Heart right ventricle (tissue), 16 donors: ENCODE measurements around the gene GAB2. TPM values are rescaled to one million over a fixed set of nuclear protein-coding genes. Genes with fewer than 3 reads are reported as not detected.
A peak's percentile ranks its signal among the peaks of the same experiment; 100 is the strongest.
"Not testable (repeated sequence)": the region's sequence is repeated elsewhere in the genome, so short reads cannot be mapped to it uniquely, and the experiment has no call there.

Source experiments
- ATAC-seq, 8 donors: fragments of 200-7000 bp; cut with Tn5 transposase; one replicate each; pipeline ENCODE4 v1.9.1; 2020; ENCODE audit warnings: mild to moderate bottlenecking in 8 of 8, moderate library complexity in 8 of 8, moderate number of reproducible peaks in 1 of 8
- DNase-seq, 2 donors: peaks; one replicate each; pipeline ENCODE4 v3.0.0-alpha.2; 2020
- H3K27ac ChIP-seq, 10 donors: fragments of 200-600 bp; sonication (generic) in 2 of 10; one replicate each; pipeline versions ENCODE4 v1.5.0 to v1.8.0; 2020 to 2022; ENCODE audit warnings: mild to moderate bottlenecking in 3 of 10
- H3K27me3 ChIP-seq, 7 donors: fragments of 200-600 bp; one replicate each; pipeline ENCODE4 v1.8.0; 2021 to 2022; ENCODE audit warnings: mild to moderate bottlenecking in 2 of 7
- H3K36me3 ChIP-seq, 9 donors: fragments of 200-600 bp; sonication (generic) in 1 of 9; one replicate each; pipeline versions ENCODE4 v1.5.0 to v1.8.0; 2020 to 2022; ENCODE audit warnings: mild to moderate bottlenecking in 2 of 9
- H3K4me1 ChIP-seq, 9 donors: fragments of 200-600 bp; sonication (generic) in 1 of 9; one replicate each; pipeline versions ENCODE4 v1.5.0 to v1.8.0; 2020 to 2022; ENCODE audit warnings: mild to moderate bottlenecking in 4 of 9
- H3K4me3 ChIP-seq, 10 donors: fragments of 200-600 bp; sonication (generic) in 2 of 10; one replicate each; pipeline versions ENCODE4 v1.5.0 to v1.8.0; 2020 to 2022; ENCODE audit warnings: mild to moderate bottlenecking in 7 of 10, moderate library complexity in 2 of 10
- H3K9me3 ChIP-seq, 11 donors: fragments of 200-600 bp in 10 of 11; sonication (generic) in 2 of 11; one replicate each; pipeline versions ENCODE4 v1.5.0 to v1.8.0; 2013 to 2022; ENCODE audit warnings: mild to moderate bottlenecking in 2 of 11, control low read depth in 1 of 11, moderate library complexity in 1 of 11
- CTCF ChIP-seq, 9 donors: fragments of 200-600 bp; sonication (generic) in 2 of 9; IDR thresholded peaks; one replicate each; pipeline versions ENCODE4 v1.5.0 to v1.8.0; 2021 to 2022; ENCODE audit warnings: antibody characterized with exemption in 9 of 9, mild to moderate bottlenecking in 5 of 9, moderate library complexity in 1 of 9
- WGBS, 2 donors: extraction: QIAGEN DNeasy Blood & Tissue Kit; methylation state at CpG; one replicate each; pipeline ENCODE4 v1.1.7; 2013; ENCODE audit warnings: inconsistent platforms in 1 of 2; 5-methylcytosine and 5-hydroxymethylcytosine counted together
- intact Hi-C, 10 donors: fragments of 100-400 bp; cut with DNase I; formaldehyde crosslinking; loops; one replicate each; pipeline versions ENCODE4 v1.11.1 to v1.14.2; 2022
- polyA plus RNA-seq, 2 donors: library from polyadenylated mRNA; stranded (reverse); fragments of 200-250 nt; gene quantifications; one replicate each; pipeline ENCODE4 v1.2.3, GENCODE V29; 2013
- total RNA-seq, 10 donors: library from RNA; stranded (reverse); fragmentation: NEBNext Ultra II Directional in 3 of 10; extraction: Animal tissue kit (Norgen Biotek cat#: 25700) in 3 of 10; gene quantifications; one replicate each; pipeline versions ENCODE4 v1.2.1 to v1.2.4, GENCODE V29; 2021 to 2023
- donor health status: Arrhythmogenic right ventricular cardiomyopathy.
- donor health status: ischemic (EF 13 %, LVEDD 7.1; RV severe dilation, severe dysfunction).
- donor health status: healthy with polysubstance abuse.
- donor health status: DM: no; HTN: yes; CAD: no.
- donor health status: DM: no; HTN: no; CAD: no.
- donor health status: ischemic (EF 25% LVEDD 6.9; RV normal size, moderate dysfunction).
- donor health status: ischemic (EF 25% LVEDD 5.7; RV mildly dilated, moderate dysfunction).
- donor health status: healthy.
- donor health status: DM: yes; HTN: yes; CAD: no.
- donor health status: Ischemic cardiomyopathy.
- donor health status: ischemic (EF 35%, LVEDD 5.7; RV mildly dilated, moderate dysfunction).
- donor health status: nonischemic (EF 11% LVEDD 7.7; RV severe dilation, severe dysfunction).
- donor health status: DM: yes; HTN: yes; CAD: no.
- donor health status: PGD.
- donor health status: ischemic (EF 29% LVEDD 5.4; RV normal size, mild dysfunction).
- donor health status: nonischemic (EF 23%, LVEDD 6.1; RV moderate dilation, normal function).

GAB2 gene
- total and polyA plus RNA-seq, 12 donors = 5.0 to 44.6 (median 27.0) TPM

DNA sequence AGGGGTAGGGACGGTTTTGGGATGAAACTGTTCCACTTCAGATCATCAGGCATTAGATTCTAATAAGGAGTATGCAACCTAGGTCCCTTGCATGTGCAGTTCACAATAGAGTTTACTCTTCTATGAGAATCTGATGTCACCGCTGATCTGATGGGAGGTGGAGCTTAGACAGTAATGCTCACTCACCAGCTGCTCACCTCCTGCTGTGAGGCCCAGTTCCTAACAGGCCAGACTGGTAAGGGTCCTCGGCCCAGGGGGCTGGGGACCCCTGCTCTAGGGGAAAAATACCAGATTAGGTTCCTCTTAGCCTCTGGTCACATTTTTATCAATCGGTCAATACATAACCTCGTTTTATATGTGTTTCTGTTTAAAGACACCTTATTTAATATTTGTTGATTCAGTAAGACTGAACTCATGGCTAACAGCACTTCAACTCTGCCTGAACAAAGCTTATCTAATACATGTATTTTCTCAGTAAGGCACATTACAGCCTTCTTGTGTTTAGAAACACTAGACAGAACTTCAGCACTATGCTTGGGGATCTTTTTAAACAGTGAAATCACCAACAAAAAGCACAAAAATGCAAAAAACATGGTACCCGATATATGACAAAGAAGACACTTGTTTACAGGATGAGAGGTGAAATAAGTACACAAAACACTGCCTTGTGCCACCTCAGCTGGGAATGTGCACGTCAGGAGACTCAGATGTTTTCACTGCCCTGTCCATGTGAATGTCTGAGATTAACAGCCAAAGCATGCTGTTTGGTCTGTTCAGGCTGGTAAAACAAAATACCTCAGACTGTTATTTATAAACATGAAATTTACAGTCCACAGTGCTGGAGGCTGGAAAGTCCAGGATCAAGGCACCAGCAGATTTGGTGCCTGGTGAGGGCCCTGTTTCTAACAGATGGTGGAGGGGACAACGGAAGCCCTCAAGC, 121.4 kb downstream of the GAB2 start:
- ATAC-seq = peak in 6 of 8 donors; percentile 34 to 83 (median 72)
- 85% methylated on average over 8 of the region's 8 CpGs for WGBS, 2 donors
- intact Hi-C loops = no loop called here

DNA sequence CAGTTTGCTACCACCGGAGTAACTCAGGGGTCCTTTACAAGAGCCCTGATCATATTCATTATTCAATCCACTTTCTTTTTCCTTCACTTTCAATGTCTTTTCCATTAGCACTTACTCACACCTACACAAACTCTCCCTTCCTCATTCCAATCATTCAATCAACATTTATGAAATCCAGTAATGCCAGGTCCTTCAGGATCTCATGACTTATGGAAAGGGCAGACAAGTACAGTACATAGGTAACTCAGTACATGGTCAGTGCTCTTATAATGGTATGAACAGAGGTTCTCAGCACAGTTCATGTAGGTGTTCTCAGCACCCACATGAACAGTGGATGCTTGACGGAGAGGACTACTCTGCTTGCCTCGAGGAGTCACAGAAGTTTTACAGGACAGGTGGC, 122.3 kb downstream of the GAB2 start:
- H3K27me3 ChIP-seq = no peaks in the 10 kb centered on the region
- ATAC-seq = no peak
- H3K4me1 ChIP-seq = peaks cover 0 to 58% (median 20%) of the 10 kb centered on the region in 9 donors
- no peak overlapping the region for H3K27ac ChIP-seq
- intact Hi-C loops = no loop called here
- H3K4me3 ChIP-seq = no peak overlapping the region
- H3K36me3 ChIP-seq = no peaks in the 10 kb centered on the region
- H3K9me3 ChIP-seq = no peaks in the 10 kb centered on the region
- no peak for TF ChIP-seq CTCF (IDR thresholded peaks at IDR 0.05)
- DNase-seq = no peak
- 97 to 99% methylated on average over 3 of the region's 3 CpGs for WGBS, 2 donors

More for the DNA sequence above, 121.4 kb downstream of the GAB2 start:
- H3K9me3 ChIP-seq = no peaks in the 10 kb centered on the region
- DNase-seq = no peak
- H3K4me3 ChIP-seq = no peak overlapping the region
- H3K36me3 ChIP-seq = no peaks in the 10 kb centered on the region
- H3K27ac ChIP-seq = peak overlapping the region in 7 of 10 donors; percentile 11 to 77 (median 55)
- peaks cover 0 to 54% (median 20%) of the 10 kb centered on the region in 9 donors for H3K4me1 ChIP-seq
- TF ChIP-seq CTCF (IDR thresholded peaks at IDR 0.05) = no peak
- H3K27me3 ChIP-seq = no peaks in the 10 kb centered on the region

DNA sequence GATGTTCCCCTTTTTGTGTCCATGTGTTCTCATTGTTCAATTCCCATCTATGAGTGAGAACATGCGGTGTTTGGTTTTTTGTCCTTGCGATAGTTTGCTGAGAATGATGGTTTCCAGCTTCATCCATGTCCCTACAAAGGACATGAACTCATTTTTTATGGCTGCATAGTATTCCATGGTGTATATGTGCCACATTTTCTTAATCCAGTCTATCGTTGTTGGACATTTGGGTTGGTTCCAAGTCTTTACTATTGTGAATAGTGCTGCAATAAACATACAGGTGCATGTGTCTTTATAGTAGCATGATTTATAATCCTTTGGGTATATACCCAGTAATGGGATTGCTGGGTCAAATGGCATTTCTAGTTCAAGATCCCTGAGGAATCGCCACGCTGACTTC, 123.5 kb downstream of the GAB2 start:
- H3K9me3 ChIP-seq, ATAC-seq, H3K4me3 ChIP-seq, DNase-seq, intact Hi-C loops, H3K36me3 ChIP-seq, H3K27me3 ChIP-seq: not testable (repeated sequence)
- WGBS, 2 donors = 85 to 92% methylated on average over 4 of the region's 5 CpGs
- Histone ChIP-seq H3K4me1 (peaks cover 0 to 60% (median 13%) of the 10 kb centered on the region in 9 donors), H3K27ac (peak overlapping the region in 1 of 10 donors; percentile 88)

DNA sequence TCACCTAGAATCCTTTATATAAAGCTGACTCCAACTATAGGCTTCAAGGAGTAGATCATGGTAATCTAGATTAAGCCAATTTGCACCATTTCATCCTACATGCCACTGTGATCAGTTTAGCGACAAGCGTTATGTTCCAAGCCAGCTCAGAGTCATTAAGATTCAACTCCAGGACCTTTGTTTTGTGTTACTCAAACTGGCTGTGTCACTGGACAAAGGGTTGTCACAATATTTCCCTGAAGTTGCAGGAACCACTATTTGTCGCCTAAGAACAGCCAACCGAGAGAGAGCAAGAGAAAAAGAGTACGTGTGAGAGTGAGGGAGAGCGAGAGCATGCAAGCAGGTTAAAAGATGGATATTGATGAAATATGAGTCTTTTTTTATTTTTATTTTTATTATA, 124.1 kb downstream of the GAB2 start:
- Histone ChIP-seq H3K9me3 (peaks cover 0 to 9% (median 2%) of the 10 kb centered on the region in 11 donors), H3K36me3 (no peaks in the 10 kb centered on the region), H3K4me3 (no peak overlapping the region), H3K27me3 (no peaks in the 10 kb centered on the region), H3K27ac (peak overlapping the region in 2 of 10 donors; percentile 49 to 88), H3K4me1 (peaks cover 0 to 57% (median 7%) of the 10 kb centered on the region in 9 donors)
- ATAC-seq (no peak), DNase-seq (no peak)
- WGBS, 2 donors = 97 to 98% methylated on average over 6 of the region's 6 CpGs
- no peak for TF ChIP-seq CTCF (IDR thresholded peaks at IDR 0.05)
- intact Hi-C loops = no loop called here
